Uterus (tissue), 4 donors: Measurements from ENCODE around the gene OR52E5. TPM values are rescaled to one million over a fixed set of nuclear protein-coding genes. Genes with fewer than 3 reads are reported as not detected.

Experiments
- DNase-seq, 2 donors: peaks; one replicate each; pipeline ENCODE4 v3.0.0-alpha.2; 2019 to 2020
- H3K27ac ChIP-seq, 2 donors: fragments of 200-600 bp; sonication (generic); 1 replicate in 1 of 2; 2 replicates in 1 of 2; pipeline ENCODE4 v1.5.1; 2016 to 2018
- H3K27me3 ChIP-seq, 2 donors: fragments of 200-600 bp; sonication (generic); one replicate each; pipeline ENCODE4 v1.5.1; 2018 to 2019; ENCODE audit warnings: control low read depth in 1 of 2
- H3K36me3 ChIP-seq, 2 donors: fragments of 200-600 bp; sonication (generic); one replicate each; pipeline ENCODE4 v1.5.1; 2019; ENCODE audit warnings: control low read depth in 1 of 2
- H3K4me1 ChIP-seq, 2 donors: fragments of 200-600 bp; sonication (generic); one replicate each; pipeline ENCODE4 v1.5.1; 2018 to 2019; ENCODE audit warnings: control low read depth in 1 of 2
- H3K4me3 ChIP-seq, 2 donors: fragments of 200-600 bp; sonication (generic); 1 replicate in 1 of 2; 2 replicates in 1 of 2; pipeline ENCODE4 v1.5.1; 2018 to 2019; ENCODE audit warnings: mild to moderate bottlenecking in 1 of 2
- H3K9me3 ChIP-seq, 2 donors: fragments of 200-600 bp; sonication (generic); one replicate each; pipeline ENCODE4 v1.5.1; 2019; ENCODE audit warnings: control low read depth in 1 of 2
- POLR2A ChIP-seq, 2 donors: fragments of 450-650 bp; IDR thresholded peaks; one replicate each; pipeline ENCODE4 v1.6.1; 2016; ENCODE audit warnings: antibody characterized with exemption in 2 of 2, mild to moderate bottlenecking in 1 of 2, moderate library complexity in 1 of 2
- intact Hi-C: fragments of 100-400 bp; cut with DNase I; formaldehyde crosslinking; loops from one replicate; pipeline ENCODE4 v1.15.1; 2023; ENCODE audit warnings: low total_unique reads
- total RNA-seq, 4 donors: library from RNA; depleted of rRNA in 3 of 4; stranded (reverse); fragments of >200 nt in 3 of 4; gene quantifications; one replicate each; pipeline versions ENCODE4 v1.1.0 to v1.2.4, GENCODE V29; 2014 to 2023
- TF ChIP-seq, protein P1 (sequence below), 4 experiments: fragments of 200-600 bp in 2 of 4; fragments of 450-650 bp in 2 of 4; sonication (generic) in 2 of 4; IDR thresholded peaks; one replicate each; pipeline ENCODE4 v1.5.1; 2016 to 2019; ENCODE audit warnings: antibody characterized with exemption in 4 of 4, mild to moderate bottlenecking in 2 of 4, moderate library complexity in 1 of 4
- donor health status: DM: yes; HTN: yes; CAD: no.

The OR52E5 gene
- total RNA-seq, 4 donors from 2014 or later: not detected

DNA sequence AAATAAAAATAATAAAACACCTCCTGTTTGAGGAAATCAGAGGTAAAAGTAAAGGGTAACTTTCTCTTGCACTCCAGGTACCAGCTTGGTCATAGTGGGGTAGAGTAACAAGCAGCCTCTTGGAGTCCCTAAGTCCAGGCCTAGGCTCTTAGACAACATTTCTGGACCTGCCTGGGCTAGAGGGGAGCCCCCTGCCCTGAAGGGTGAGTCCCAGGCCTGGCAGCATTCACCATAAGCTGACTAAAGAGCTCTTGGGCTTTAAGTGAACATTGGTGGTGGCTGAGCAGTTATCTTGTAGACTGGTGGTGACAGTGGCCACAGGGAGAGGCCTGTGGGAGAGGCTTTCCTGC lies 30.4 kb downstream of the OR52E5 start:
- TF ChIP-seq, protein P1, sequence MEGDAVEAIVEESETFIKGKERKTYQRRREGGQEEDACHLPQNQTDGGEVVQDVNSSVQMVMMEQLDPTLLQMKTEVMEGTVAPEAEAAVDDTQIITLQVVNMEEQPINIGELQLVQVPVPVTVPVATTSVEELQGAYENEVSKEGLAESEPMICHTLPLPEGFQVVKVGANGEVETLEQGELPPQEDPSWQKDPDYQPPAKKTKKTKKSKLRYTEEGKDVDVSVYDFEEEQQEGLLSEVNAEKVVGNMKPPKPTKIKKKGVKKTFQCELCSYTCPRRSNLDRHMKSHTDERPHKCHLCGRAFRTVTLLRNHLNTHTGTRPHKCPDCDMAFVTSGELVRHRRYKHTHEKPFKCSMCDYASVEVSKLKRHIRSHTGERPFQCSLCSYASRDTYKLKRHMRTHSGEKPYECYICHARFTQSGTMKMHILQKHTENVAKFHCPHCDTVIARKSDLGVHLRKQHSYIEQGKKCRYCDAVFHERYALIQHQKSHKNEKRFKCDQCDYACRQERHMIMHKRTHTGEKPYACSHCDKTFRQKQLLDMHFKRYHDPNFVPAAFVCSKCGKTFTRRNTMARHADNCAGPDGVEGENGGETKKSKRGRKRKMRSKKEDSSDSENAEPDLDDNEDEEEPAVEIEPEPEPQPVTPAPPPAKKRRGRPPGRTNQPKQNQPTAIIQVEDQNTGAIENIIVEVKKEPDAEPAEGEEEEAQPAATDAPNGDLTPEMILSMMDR (IDR thresholded peaks at IDR 0.05): no peak
- TF ChIP-seq POLR2A (IDR thresholded peaks at IDR 0.05): no peak
- no peak overlapping the region for H3K4me3 ChIP-seq
- intact Hi-C loops: no loop called here
- no peaks in the 10 kb centered on the region for H3K4me1 ChIP-seq
- no peaks in the 10 kb centered on the region for H3K9me3 ChIP-seq
- no peak overlapping the region for H3K27ac ChIP-seq
- no peaks in the 10 kb centered on the region for H3K36me3 ChIP-seq
- H3K27me3 ChIP-seq: no peaks in the 10 kb centered on the region
- DNase-seq: no peak

DNA sequence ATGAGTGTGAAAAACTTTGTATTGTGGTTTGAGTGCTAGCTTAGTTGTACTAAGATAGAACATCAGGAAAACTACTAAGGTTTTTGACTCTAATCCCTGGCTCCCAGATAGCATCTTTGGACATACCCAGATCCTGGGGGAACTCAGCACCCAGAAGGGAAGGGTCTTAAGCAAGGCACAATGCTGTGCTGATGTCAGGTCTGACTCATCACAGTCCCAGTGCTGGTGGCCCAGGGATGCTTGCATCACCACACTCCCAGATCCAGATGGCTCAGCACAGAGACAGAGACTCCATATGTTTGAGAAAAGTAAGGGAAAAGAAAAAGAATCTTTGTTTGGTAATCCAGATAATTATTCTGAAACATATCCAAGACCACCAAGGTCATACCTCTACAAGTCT lies 30.8 kb downstream of the OR52E5 start:
- H3K27me3 ChIP-seq: no peaks in the 10 kb centered on the region
- no peak overlapping the region for H3K4me3 ChIP-seq
- H3K4me1 ChIP-seq: no peaks in the 10 kb centered on the region
- no peak overlapping the region for H3K27ac ChIP-seq
- intact Hi-C loops: no loop called here
- H3K36me3 ChIP-seq: no peaks in the 10 kb centered on the region
- DNase-seq: no peak
- no peaks in the 10 kb centered on the region for H3K9me3 ChIP-seq
- TF ChIP-seq POLR2A (IDR thresholded peaks at IDR 0.05): no peak
- TF ChIP-seq, protein P1 (IDR thresholded peaks at IDR 0.05): no peak

DNA sequence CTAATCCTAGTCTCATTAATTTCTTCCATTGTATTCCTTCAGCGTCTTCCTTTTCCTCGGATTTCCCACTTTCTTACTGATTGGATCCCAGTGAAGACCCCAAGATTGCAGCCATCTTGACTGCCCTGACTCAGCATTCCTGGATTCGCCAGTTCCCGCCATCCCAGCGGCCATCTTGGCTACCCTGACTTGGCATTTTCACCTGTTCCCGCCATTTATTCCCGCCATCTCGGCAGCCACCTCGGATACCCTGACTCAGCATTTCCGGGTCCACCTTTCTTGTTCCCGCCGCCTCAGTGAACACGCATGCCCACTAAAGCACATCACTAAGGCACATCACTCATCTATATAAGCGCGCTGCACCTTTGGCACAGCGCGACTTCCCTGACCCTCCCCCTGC lies 35.3 kb downstream of the OR52E5 start:
- no peak overlapping the region for H3K4me3 ChIP-seq
- no peak overlapping the region for H3K27ac ChIP-seq
- no peak for DNase-seq
- H3K9me3 ChIP-seq: no peaks in the 10 kb centered on the region
- H3K36me3 ChIP-seq: no peaks in the 10 kb centered on the region
- no peaks in the 10 kb centered on the region for H3K4me1 ChIP-seq
- no peaks in the 10 kb centered on the region for H3K27me3 ChIP-seq
- intact Hi-C loops: no loop called here
- TF ChIP-seq POLR2A (IDR thresholded peaks at IDR 0.05): no peak
- TF ChIP-seq, protein P1 (IDR thresholded peaks at IDR 0.05): no peak

DNA sequence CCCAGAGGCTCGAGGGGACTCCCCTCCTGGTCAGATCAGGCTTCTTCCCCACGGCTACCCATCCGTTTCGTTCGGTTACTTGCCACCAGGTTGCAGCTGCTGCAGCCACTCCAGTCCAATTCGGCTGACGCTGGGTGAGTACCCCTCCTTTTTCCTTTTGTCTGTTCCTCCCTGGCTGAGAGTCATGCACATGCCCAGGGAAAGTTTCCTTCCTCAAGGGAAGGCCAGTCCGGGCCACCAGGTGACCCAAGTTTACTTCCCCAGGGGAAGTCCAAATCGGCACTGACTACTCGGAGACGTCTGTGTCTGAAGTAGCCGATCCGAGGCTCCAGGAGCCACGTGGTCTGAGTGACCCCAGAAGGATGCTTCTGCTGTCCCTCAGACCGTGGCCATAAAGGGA lies 35.8 kb downstream of the OR52E5 start:
- DNase-seq: no peak
- Histone ChIP-seq H3K27me3 (no peaks in the 10 kb centered on the region), H3K36me3 (no peaks in the 10 kb centered on the region), H3K4me3 (no peak overlapping the region), H3K27ac (no peak overlapping the region), H3K9me3 (no peaks in the 10 kb centered on the region), H3K4me1 (no peaks in the 10 kb centered on the region)
- TF ChIP-seq, protein P1 (IDR thresholded peaks at IDR 0.05): no peak
- no peak for TF ChIP-seq POLR2A (IDR thresholded peaks at IDR 0.05)
- intact Hi-C loops: no loop called here

DNA sequence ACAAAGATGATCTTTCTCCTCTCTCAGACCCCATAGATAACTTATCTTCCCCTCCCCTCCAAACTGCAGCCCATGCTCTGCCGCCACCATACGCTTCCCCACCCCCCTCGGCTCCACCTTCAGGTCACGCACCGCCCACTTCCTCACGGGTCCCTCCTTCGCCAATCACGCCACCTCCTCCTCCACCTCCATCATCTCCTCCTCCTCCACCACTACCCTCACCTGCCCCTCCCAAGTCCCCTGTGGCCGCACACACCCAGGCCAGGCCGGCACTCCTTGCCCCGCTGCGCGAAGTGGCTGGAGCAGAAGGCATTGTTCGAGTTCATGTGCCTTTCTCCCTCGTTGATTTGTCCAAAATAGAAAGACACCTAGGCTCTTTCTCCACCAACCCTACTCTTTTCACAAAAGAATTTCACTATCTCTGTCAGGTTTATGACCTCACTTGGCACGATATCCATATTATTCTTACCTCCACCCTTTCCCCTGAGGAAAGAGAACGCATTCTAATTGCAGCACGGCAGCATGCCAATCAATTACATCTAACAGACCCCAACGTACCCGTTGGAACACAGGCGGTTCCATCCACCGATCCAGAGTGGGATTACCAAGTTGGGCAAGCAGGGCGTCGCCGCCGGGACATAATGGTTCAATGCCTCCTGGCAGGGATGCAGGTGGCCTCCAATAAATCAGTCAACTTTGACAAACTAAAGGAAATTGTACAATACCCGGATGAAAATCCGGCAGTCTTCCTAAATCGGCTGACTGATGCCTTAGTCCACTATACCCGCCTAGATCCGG lies 36.8 kb downstream of the OR52E5 start:
- DNase-seq: no peak
- TF ChIP-seq POLR2A (IDR thresholded peaks at IDR 0.05): no peak
- TF ChIP-seq, protein P1 (IDR thresholded peaks at IDR 0.05): no peak
- intact Hi-C loops: no loop called here

More for the DNA sequence above, 36.8 kb downstream of the OR52E5 start:
- Histone ChIP-seq H3K36me3 (no peaks in the 10 kb centered on the region), H3K9me3 (no peaks in the 10 kb centered on the region), H3K27ac (no peak overlapping the region), H3K27me3 (no peaks in the 10 kb centered on the region), H3K4me3 (no peak overlapping the region), H3K4me1 (no peaks in the 10 kb centered on the region)
